Endothelial cell of umbilical vein (primary cell): ENCODE results near the gene SDCCAG8. TPM values are rescaled to one million over a fixed set of nuclear protein-coding genes. Genes with fewer than 3 reads are reported as not detected.
A peak's percentile ranks its signal among the peaks of the same experiment; 100 is the strongest.

ENCODE experiments used
- BruUV-seq: library from RNA; stranded (reverse); fragments of 400-500 nt; replicated peaks from 2 replicates; lab custom pipeline; 2021; lab: Mats Ljungman, UMichigan
- CTCF ChIA-PET: fragments of 300-600, 350-600 bp; sonication (Branson Sonifier 250); formaldehyde crosslinking; loops from one replicate; lab custom pipeline; 2021; ENCODE audit warnings: antibody characterized with exemption, inconsistent platforms; lab: Charles Lee
- POLR2A ChIA-PET: fragments of 300-600, 350-600 bp; sonication (Branson Sonifier 250); formaldehyde crosslinking; loops from one replicate; lab custom pipeline; 2021; ENCODE audit warnings: antibody characterized with exemption, inconsistent platforms; lab: Charles Lee
- DNase-seq: peaks from one replicate; pipeline ENCODE4 v3.0.0-alpha.2; 2011; ENCODE audit warnings: low read depth, low spot score
- FAIRE-seq: peaks from 2 replicates; lab custom pipeline; 2011; peaks lifted over from hg19 to GRCh38; lab: Jason Lieb, UNC
- H2AFZ ChIP-seq: 2 replicates; pipeline ENCODE4 v1.6.0; 2012; ENCODE audit warnings: low read depth, low read length, control low read depth, inconsistent platforms
- H3K27ac ChIP-seq: 2 replicates; pipeline ENCODE4 v1.5.1; 2011; ENCODE audit warnings: low read depth, mild to moderate bottlenecking, control low read depth, low read length, moderate library complexity; ENCODE audit not compliant: insufficient read depth
- H3K27me3 ChIP-seq, 2 experiments: 2 replicates each; pipeline versions ENCODE4 v1.6.0 to v1.6.1; 2011; ENCODE audit warnings: low read length in 2 of 2, mixed read lengths in 1 of 2; ENCODE audit not compliant: control insufficient read depth in 2 of 2, insufficient read depth in 2 of 2
- H3K36me3 ChIP-seq, 2 experiments: 2 replicates in 1 of 2; 3 replicates in 1 of 2; pipeline ENCODE4 v1.5.1; 2011; ENCODE audit warnings: low read length in 2 of 2, mild to moderate bottlenecking in 1 of 2, moderate library complexity in 1 of 2; ENCODE audit not compliant: control insufficient read depth in 2 of 2, insufficient read depth in 2 of 2; ENCODE audit errors: extremely low read depth in 1 of 2
- H3K4me1 ChIP-seq: 3 replicates; pipeline ENCODE4 v1.5.1; 2011; ENCODE audit warnings: mild to moderate bottlenecking, low read length; ENCODE audit not compliant: control insufficient read depth, insufficient read depth; ENCODE audit errors: extremely low read depth
- H3K4me2 ChIP-seq: 2 replicates; pipeline ENCODE4 v1.6.1; 2011; ENCODE audit warnings: low read length, control low read depth, mixed read lengths; ENCODE audit not compliant: insufficient read depth
- H3K4me3 ChIP-seq, 3 experiments: fragments of 200-600 bp in 1 of 3; sonication (generic), shearing (Covaris generic) in 1 of 3; replicated peaks in 1 of 3; 2 replicates each; pipeline ENCODE4 v1.5.1; 2011 to 2016; ENCODE audit warnings: control low read depth in 3 of 3, low read length in 3 of 3, mild to moderate bottlenecking in 2 of 3, inconsistent platforms in 1 of 3, low read depth in 1 of 3, moderate library complexity in 1 of 3; ENCODE audit not compliant: insufficient read depth in 1 of 3
- H3K79me2 ChIP-seq: 2 replicates; pipeline ENCODE4 v1.6.0; 2012; ENCODE audit warnings: low read length, inconsistent platforms; ENCODE audit not compliant: control insufficient read depth, insufficient read depth
- H3K9ac ChIP-seq: replicated peaks from 2 replicates; pipeline ENCODE3; 2011; ENCODE audit warnings: low read length, control low read depth; ENCODE audit not compliant: insufficient read depth; ENCODE audit errors: extremely low read depth
- H3K9me1 ChIP-seq: replicated peaks from 3 replicates; pipeline ENCODE4 v1.6.0; 2011; ENCODE audit warnings: mild to moderate bottlenecking, low read length; ENCODE audit not compliant: control insufficient read depth, insufficient read depth; ENCODE audit errors: extremely low read depth
- H3K9me3 ChIP-seq: replicated peaks from 2 replicates; pipeline ENCODE4 v1.5.1; 2012; ENCODE audit warnings: low read length, inconsistent platforms; ENCODE audit not compliant: control insufficient read depth, insufficient read depth
- H4K20me1 ChIP-seq: replicated peaks from 2 replicates; pipeline ENCODE3; 2011; ENCODE audit warnings: mild to moderate bottlenecking, low read length; ENCODE audit not compliant: control insufficient read depth, insufficient read depth; ENCODE audit errors: extremely low read depth
- EZH2 ChIP-seq: IDR thresholded peaks from 2 replicates; pipeline ENCODE4 v1.6.1; 2012; ENCODE audit warnings: borderline replicate concordance, low read depth, mild to moderate bottlenecking, moderate library complexity, low read length, inconsistent platforms; ENCODE audit not compliant: severe bottlenecking
- FOS ChIP-seq: IDR thresholded peaks from 2 replicates; pipeline ENCODE4 v1.6.1; 2011; ENCODE audit warnings: mild to moderate bottlenecking, low read length, moderate library complexity, borderline replicate concordance; ENCODE audit not compliant: insufficient read depth
- GATA2 ChIP-seq: IDR thresholded peaks from 2 replicates; pipeline ENCODE4 v1.7.0; 2011; ENCODE audit warnings: low read depth, mild to moderate bottlenecking, moderate library complexity, mixed read lengths, low read length; ENCODE audit not compliant: insufficient read length, insufficient read depth
- JUN ChIP-seq: IDR thresholded peaks from 2 replicates; pipeline ENCODE4 v1.6.1; 2011; ENCODE audit warnings: borderline replicate concordance, low read depth; ENCODE audit not compliant: insufficient read length, insufficient read depth
- MYC ChIP-seq: IDR thresholded peaks from one replicate; pipeline ENCODE4 v1.6.1; 2011; ENCODE audit warnings: mild to moderate bottlenecking, low read depth, low read length
- POLR2A ChIP-seq: IDR thresholded peaks from 2 replicates; pipeline ENCODE4 v1.6.1; 2012; ENCODE audit warnings: low read depth, mild to moderate bottlenecking, control low read depth, low read length
- POLR2AphosphoS5 ChIP-seq: IDR thresholded peaks from 2 replicates; pipeline ENCODE4 v1.6.1; 2012; ENCODE audit warnings: low read depth, mild to moderate bottlenecking, control low read depth, low read length, moderate library complexity; ENCODE audit not compliant: insufficient read depth
- dilution Hi-C: fragments of 300-500 bp; cut with MboI; formaldehyde crosslinking; loops from one replicate; pipeline ENCODE4 v1.15.0; 2019; ENCODE audit warnings: low sequenced_read_pairs; ENCODE audit not compliant: extremely low pct_ligation_motif_present
- intact Hi-C: fragments of 100-400 bp; cut with micrococcal nuclease; formaldehyde crosslinking; loops from one replicate; pipeline ENCODE4 v1.10.0; 2022
- polyA plus RNA-seq, 4 experiments: library from polyadenylated mRNA; depleted of rRNA in 3 of 4; stranded (reverse) in 3 of 4; unstranded in 1 of 4; fragments of >200 nt; gene quantifications; 2 replicates each; pipeline versions ENCODE4 v1.2.1 to v1.2.3, GENCODE V29; 2011 to 2012; ENCODE audit warnings: missing spikeins in 1 of 4
- total RNA-seq: library from RNA; stranded (reverse); gene quantifications from 2 replicates; pipeline ENCODE4 v1.2.3, GENCODE V29; 2021
- TF ChIP-seq, protein P1 (sequence below): IDR thresholded peaks from 2 replicates; pipeline ENCODE4 v1.6.1; 2011; ENCODE audit not compliant: insufficient read depth, insufficient read length
- TF ChIP-seq, protein P2 (sequence below), 2 donors: IDR thresholded peaks; 1 replicate in 1 of 2; 2 replicates in 1 of 2; pipeline ENCODE4 v1.5.1; 2011; ENCODE audit warnings: low read length in 2 of 2, mild to moderate bottlenecking in 2 of 2, moderate library complexity in 2 of 2, control low read depth in 1 of 2, inconsistent platforms in 1 of 2, low read depth in 1 of 2; ENCODE audit not compliant: insufficient read depth in 1 of 2; ENCODE audit errors: extremely low read depth in 1 of 2

SDCCAG8 gene
- total and polyA plus RNA-seq, 2 donors (not counting 3 experiments of a cell fraction or from before 2014, with no cell fraction given) = 14.6 to 25.7 TPM

DNA sequence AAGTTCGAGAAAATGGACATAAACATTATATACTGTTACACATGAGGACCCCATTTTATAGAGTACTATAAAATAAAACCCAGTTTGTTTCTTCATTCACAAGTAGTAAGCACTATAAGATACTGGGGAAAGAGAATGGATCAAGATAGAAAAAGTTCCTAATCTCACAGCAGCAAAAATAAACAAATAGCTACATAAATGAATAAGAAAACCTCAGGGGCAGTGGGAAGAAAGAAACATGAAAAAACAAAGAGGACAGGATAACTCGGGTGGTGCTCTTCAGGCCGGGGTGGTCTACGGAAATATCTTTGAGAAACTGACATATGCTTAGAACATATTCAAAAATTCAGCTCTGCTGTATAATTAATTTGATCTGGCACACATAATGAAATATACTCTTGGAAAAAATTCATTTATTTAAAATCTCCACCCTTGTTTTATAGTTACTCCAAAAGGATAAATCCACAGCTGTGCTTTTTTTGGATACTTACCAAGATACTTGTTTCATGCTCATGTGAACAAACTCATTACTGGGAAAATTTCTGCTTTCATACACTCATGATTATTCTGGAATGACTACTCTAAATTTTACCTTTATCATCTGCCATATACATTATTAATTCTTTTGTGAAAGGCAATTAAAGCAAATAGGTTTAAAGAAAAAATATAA lies 20.7 kb upstream of the SDCCAG8 start:
- dilution Hi-C loops (no loop called here), intact Hi-C loops (no loop called here)
- CTCF ChIA-PET = interaction anchor here (0.8 to 1.9 kb wide), 4 partner anchors 8 to 21 kb away, joined by 3 to 6 read pairs (median 4); partner anchors contain the start of gene SDCCAG8
- Histone ChIP-seq H3K9ac (peak overlapping the region; percentile 31), H3K79me2 (peaks cover 100% of the 10 kb centered on the region), H3K4me2 (peak overlapping the region; percentile 21), H3K36me3 (peaks cover 0 to 6% of the 10 kb centered on the region in 2 experiments), H3K27me3 (no peaks in the 10 kb centered on the region), H4K20me1 (peaks cover 37% of the 10 kb centered on the region), H3K9me1 (no peaks in the 10 kb centered on the region), H3K4me3 (no peak overlapping the region), H2AFZ (no peak overlapping the region), H3K27ac (peak overlapping the region; percentile 63), H3K4me1 (peaks cover 30% of the 10 kb centered on the region), H3K9me3 (peaks cover 7% of the 10 kb centered on the region)
- POLR2A ChIA-PET = interaction anchor here (1.3 kb wide), 1 partner anchor 8 kb away, joined by 3 read pairs; no protein-coding TSS in a partner anchor
- FAIRE-seq = no peak
- BruUV-seq = no TSS peak
- TF ChIP-seq POLR2AphosphoS5 = no peak
- TF ChIP-seq, protein P1, sequence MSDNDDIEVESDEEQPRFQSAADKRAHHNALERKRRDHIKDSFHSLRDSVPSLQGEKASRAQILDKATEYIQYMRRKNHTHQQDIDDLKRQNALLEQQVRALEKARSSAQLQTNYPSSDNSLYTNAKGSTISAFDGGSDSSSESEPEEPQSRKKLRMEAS = no peak
- TF ChIP-seq, protein P2, sequence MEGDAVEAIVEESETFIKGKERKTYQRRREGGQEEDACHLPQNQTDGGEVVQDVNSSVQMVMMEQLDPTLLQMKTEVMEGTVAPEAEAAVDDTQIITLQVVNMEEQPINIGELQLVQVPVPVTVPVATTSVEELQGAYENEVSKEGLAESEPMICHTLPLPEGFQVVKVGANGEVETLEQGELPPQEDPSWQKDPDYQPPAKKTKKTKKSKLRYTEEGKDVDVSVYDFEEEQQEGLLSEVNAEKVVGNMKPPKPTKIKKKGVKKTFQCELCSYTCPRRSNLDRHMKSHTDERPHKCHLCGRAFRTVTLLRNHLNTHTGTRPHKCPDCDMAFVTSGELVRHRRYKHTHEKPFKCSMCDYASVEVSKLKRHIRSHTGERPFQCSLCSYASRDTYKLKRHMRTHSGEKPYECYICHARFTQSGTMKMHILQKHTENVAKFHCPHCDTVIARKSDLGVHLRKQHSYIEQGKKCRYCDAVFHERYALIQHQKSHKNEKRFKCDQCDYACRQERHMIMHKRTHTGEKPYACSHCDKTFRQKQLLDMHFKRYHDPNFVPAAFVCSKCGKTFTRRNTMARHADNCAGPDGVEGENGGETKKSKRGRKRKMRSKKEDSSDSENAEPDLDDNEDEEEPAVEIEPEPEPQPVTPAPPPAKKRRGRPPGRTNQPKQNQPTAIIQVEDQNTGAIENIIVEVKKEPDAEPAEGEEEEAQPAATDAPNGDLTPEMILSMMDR (IDR thresholded peaks at IDR 0.05; ENCODE audit: extremely low read depth in 1 of 2, insufficient read depth in 1 of 2, low read depth in 1 of 2, low read length in 2 of 2) = no peak
- TF ChIP-seq FOS = no peak
- TF ChIP-seq POLR2A = no peak
- no peak for TF ChIP-seq MYC
- no peak for TF ChIP-seq JUN
- no peak for TF ChIP-seq EZH2
- no peak for TF ChIP-seq GATA2
- DNase-seq = peak; percentile 75
